ENCODE results near the gene ATP5F1D. TPM values are rescaled to one million over a fixed set of nuclear protein-coding genes. Genes with fewer than 3 reads are reported as not detected.
A peak's percentile ranks its signal among the peaks of the same experiment; 100 is the strongest.

The ATP5F1D gene
- total and polyA plus RNA-seq, 2 of the 13 experiments (the other 11 are each of a cell fraction or from before 2014, with no cell fraction given), result 39.4 to 78.7 TPM

GRCh38 chr19:1284293-1284978, 42.9 kb downstream of the ATP5F1D start (continued):
- TF ChIP-seq ZNF484 (CRISPR knock-in tag; IDR thresholded peaks at IDR 0.05; ENCODE audit: borderline replicate concordance, low read depth) (no peak), ZSCAN25 (CRISPR knock-in tag; IDR thresholded peaks at IDR 0.05) (no peak), ZNF512B (CRISPR knock-in tag; IDR thresholded peaks at IDR 0.05; ENCODE audit: borderline replicate concordance) (no peak), ZNF773 (CRISPR knock-in tag; IDR thresholded peaks at IDR 0.05; ENCODE audit: borderline replicate concordance) (no peak), ZNF251 (CRISPR knock-in tag; IDR thresholded peaks at IDR 0.05) (0 out of 2 replicates have a peak, but pooled peaks have one; percentile 85), ZSCAN29 (CRISPR knock-in tag; conservative IDR thresholded peaks at IDR 0.05) (no peak), SP2 (CRISPR knock-in tag; IDR thresholded peaks at IDR 0.05) (no peak), ZFX (CRISPR knock-in tag; IDR thresholded peaks at IDR 0.05; ENCODE audit: low read depth) (peak; percentile 59), ZNF792 (CRISPR knock-in tag; IDR thresholded peaks at IDR 0.05) (no peak; the same call in 1 of the 2 replicates), GABPB1 (CRISPR knock-in tag; IDR thresholded peaks at IDR 0.05) (peak; percentile 41; the same call in 1 of the 2 replicates), ZBTB33 (CRISPR knock-in tag; IDR thresholded peaks at IDR 0.05) (no peak), ZC3H4 (CRISPR knock-in tag; IDR thresholded peaks at IDR 0.05; ENCODE audit: borderline replicate concordance) (no peak), ZFP62 (CRISPR knock-in tag; IDR thresholded peaks at IDR 0.05) (no peak), MXD1 (CRISPR knock-in tag; IDR thresholded peaks at IDR 0.05) (no peak), GABPA (IDR thresholded peaks at IDR 0.05; ENCODE audit: low read depth, low read length) (no peak), GABPA (CRISPR knock-in tag; IDR thresholded peaks at IDR 0.05; ENCODE audit: low read depth) (no peak), ATAD3A (CRISPR knock-in tag; IDR thresholded peaks at IDR 0.05) (no peak), MXI1 (IDR thresholded peaks at IDR 0.05; ENCODE audit: borderline replicate concordance, low read depth, low read length) (no peak), ARID5B (CRISPR knock-in tag; IDR thresholded peaks at IDR 0.05) (no peak), ELF3 (CRISPR knock-in tag; IDR thresholded peaks at IDR 0.05) (peak; percentile 37; the same call in 1 of the 2 replicates)

All from HepG2 (cell line).